CD4-positive, alpha-beta T cell (primary cell): ENCODE data around the gene GIT2. TPM values are rescaled to one million over a fixed set of nuclear protein-coding genes. Genes with fewer than 3 reads are reported as not detected.

ENCODE experiments used
- ATAC-seq: fragments of 200-7000 bp; cut with Tn5 transposase; one replicate; pipeline ENCODE4 v1.10.0; 2022; ENCODE audit warnings: mild to moderate bottlenecking; ENCODE audit not compliant: poor library complexity
- CTCF ChIA-PET: fragments of 350-600 bp; sonication (Branson Sonifier 250); formaldehyde crosslinking; loops from one replicate; lab custom pipeline; 2021; ENCODE audit warnings: antibody characterized with exemption, inconsistent platforms; lab: Charles Lee
- POLR2A ChIA-PET: fragments of 350-600 bp; sonication (Branson Sonifier 250); formaldehyde crosslinking; loops from one replicate; lab custom pipeline; 2021; ENCODE audit warnings: antibody characterized with exemption, inconsistent platforms; lab: Charles Lee
- DNase-seq, 14 experiments: peaks; one replicate each; pipeline ENCODE4 v3.0.0-alpha.2; 2013 to 2020; ENCODE audit warnings: mixed read lengths in 2 of 14
- H3K27ac ChIP-seq, 2 donors: one replicate each; pipeline versions ENCODE4 v1.5.1 to v1.7.0; 2013; ENCODE audit warnings: low read length in 2 of 2, low read depth in 1 of 2, mild to moderate bottlenecking in 1 of 2
- H3K27me3 ChIP-seq, 2 experiments: 1 replicate in 1 of 2; 2 replicates in 1 of 2; pipeline versions ENCODE4 v1.6.1 to v1.7.0; 2013; ENCODE audit warnings: low read length in 2 of 2, control low read depth in 1 of 2, mild to moderate bottlenecking in 1 of 2, moderate library complexity in 1 of 2; ENCODE audit not compliant: insufficient read depth in 2 of 2, control insufficient read depth in 1 of 2
- H3K36me3 ChIP-seq: one replicate; pipeline ENCODE4 v1.6.1; 2013; ENCODE audit warnings: low read length, control low read depth; ENCODE audit not compliant: insufficient read depth
- H3K4me1 ChIP-seq: one replicate; pipeline ENCODE4 v1.6.1; 2013; ENCODE audit warnings: low read length, control low read depth; ENCODE audit not compliant: insufficient read depth
- H3K4me3 ChIP-seq: one replicate; pipeline ENCODE4 v1.5.1; 2013; ENCODE audit warnings: mild to moderate bottlenecking, low read length, moderate library complexity
- H3K9me3 ChIP-seq, 2 experiments: 1 replicate in 1 of 2; 2 replicates in 1 of 2; pipeline versions ENCODE4 v1.6.1 to v1.7.0; 2013; ENCODE audit warnings: low read length in 2 of 2, mild to moderate bottlenecking in 2 of 2, control low read depth in 1 of 2, moderate library complexity in 1 of 2; ENCODE audit not compliant: control insufficient read depth in 1 of 2, insufficient read depth in 1 of 2
- H3K27ac Mint-ChIP-seq: one replicate; pipeline ENCODE4 v1.8.0; 2020; ENCODE audit warnings: mixed read lengths
- H3K27me3 Mint-ChIP-seq: one replicate; pipeline ENCODE4 v1.8.0; 2021; ENCODE audit warnings: mixed read lengths
- H3K36me3 Mint-ChIP-seq: one replicate; pipeline ENCODE4 v1.8.0; 2021; ENCODE audit warnings: low read depth, mixed read lengths
- H3K4me1 Mint-ChIP-seq: one replicate; pipeline ENCODE4 v1.8.0; 2021; ENCODE audit warnings: low read depth, mixed read lengths
- H3K4me3 Mint-ChIP-seq: one replicate; pipeline ENCODE4 v1.8.0; 2020; ENCODE audit warnings: mild to moderate bottlenecking, mixed read lengths
- H3K9me3 Mint-ChIP-seq: one replicate; pipeline ENCODE4 v1.8.0; 2020; ENCODE audit warnings: mixed read lengths
- CTCF ChIP-seq: fragments of 200-600 bp; IDR thresholded peaks from one replicate; pipeline ENCODE4 v1.8.0; 2022; ENCODE audit warnings: antibody characterized with exemption, mild to moderate bottlenecking
- intact Hi-C, 2 experiments: fragments of 100-400 bp; cut with DNase I in 1 of 2; cut with micrococcal nuclease in 1 of 2; formaldehyde crosslinking; loops; one replicate each; pipeline versions ENCODE4 v1.15.1 to v1.9.0; 2023 to 2025; cut with DNase I, micrococcal nuclease
- total RNA-seq, 174 experiments: library from RNA in 2 of 174; stranded (reverse) in 2 of 174; gene quantifications; one replicate each; pipeline ENCODE4 v1.2.3 and lab custom pipeline; 2021 to 2026

The GIT2 gene
- total RNA-seq, 2 experiments from 2014 or later, result 68.6 to 70.7 TPM

- peaks cover 8% of the 10 kb centered on the region for H3K36me3 ChIP-seq
- TF ChIP-seq CTCF, result no peak
- H3K27ac Mint-ChIP-seq, result peak overlapping the region; percentile 94
- peak overlapping the region; percentile 55 to 89 for H3K27ac ChIP-seq
- peak overlapping the region; percentile 94 for H3K4me3 ChIP-seq
- peaks cover 81% of the 10 kb centered on the region for H3K4me1 Mint-ChIP-seq
- H3K9me3 Mint-ChIP-seq, result no peaks in the 10 kb centered on the region
- no peaks in the 10 kb centered on the region for H3K27me3 Mint-ChIP-seq
- intact Hi-C loops, result loop anchor here in 1 of 2 experiments (2.0 to 10.0 kb wide), 8 partner anchors 50 to 744 kb away; partner anchors contain the start of genes ANAPC7, C12orf76, FAM222A and GLTP
- no peak for DNase-seq
- ChIA-PET POLR2A (interaction anchor here (0.8 to 2.2 kb wide), 13 partner anchors 13 to 470 kb away, joined by 3 to 13 read pairs (median 4); partner anchors contain the start of genes ATP2A2, FAM216A, GPN3 and IFT81), CTCF (interaction anchor here (1.1 to 1.3 kb wide), 2 partner anchors 26 to 452 kb away, joined by 3 read pairs; partner anchors contain the start of gene ARPC3)
- peaks cover 58% of the 10 kb centered on the region for H3K4me1 ChIP-seq
- no peaks in the 10 kb centered on the region for H3K9me3 ChIP-seq
- no peak for ATAC-seq
- peaks cover 27% of the 10 kb centered on the region for H3K36me3 Mint-ChIP-seq
- peak overlapping the region; percentile 97 for H3K4me3 Mint-ChIP-seq
- H3K27me3 ChIP-seq, result no peaks in the 10 kb centered on the region
Observed at GRCh38 chr12:109998241-109998903, 2.2 kb upstream of the GIT2 start.

GRCh38 chr12:109997393-109997792, 1.2 kb upstream of the GIT2 start:
- ATAC-seq (no peak), DNase-seq (no peak)
- H3K27ac ChIP-seq, result no peak overlapping the region
- H3K4me3 ChIP-seq, result no peak overlapping the region
- Mint-ChIP-seq H3K4me1 (peaks cover 75% of the 10 kb centered on the region), H3K9me3 (no peaks in the 10 kb centered on the region), H3K36me3 (peaks cover 27% of the 10 kb centered on the region), H3K4me3 (peak overlapping the region; percentile 97), H3K27ac (peak overlapping the region; percentile 94), H3K27me3 (no peaks in the 10 kb centered on the region)
- ChIA-PET CTCF (no interaction called here), POLR2A (interaction anchor here (1.0 to 1.7 kb wide), 2 partner anchors 76 to 470 kb away, joined by 3 to 4 read pairs; partner anchors contain the start of gene GPN3)
- peaks cover 55% of the 10 kb centered on the region for H3K4me1 ChIP-seq
- H3K36me3 ChIP-seq, result no peaks in the 10 kb centered on the region
- TF ChIP-seq CTCF, result no peak
- no peaks in the 10 kb centered on the region for H3K9me3 ChIP-seq
- H3K27me3 ChIP-seq, result no peaks in the 10 kb centered on the region
- intact Hi-C loops, result loop anchor here in 1 of 2 experiments (5.0 to 10.0 kb wide), 7 partner anchors 95 to 745 kb away; partner anchors contain the start of genes ANAPC7, FAM222A, GLTP and MMAB

- peak overlapping the region; percentile 83 for H3K27ac Mint-ChIP-seq
- no peak for TF ChIP-seq CTCF
- intact Hi-C loops, result loop anchor here (1.0 to 10.0 kb wide), 8 partner anchors 19 to 746 kb away; partner anchors contain the start of genes ANAPC7 (in 1 of the 2), FAM222A (in 1 of the 2), GLTP (in 1 of the 2) and MMAB (in 1 of the 2)
- Histone ChIP-seq H3K27me3 (no peaks in the 10 kb centered on the region), H3K36me3 (peaks cover 5% of the 10 kb centered on the region), H3K4me3 (peak overlapping the region; percentile 95), H3K27ac (peak overlapping the region; percentile 48 to 92), H3K4me1 (peaks cover 55% of the 10 kb centered on the region), H3K9me3 (no peaks in the 10 kb centered on the region)
- DNase-seq (no peak), ATAC-seq (no peak)
- ChIA-PET POLR2A (interaction anchor here (0.6 to 1.0 kb wide), 2 partner anchors 29 to 96 kb away, joined by 3 to 4 read pairs; partner anchors contain the start of gene TCHP), CTCF (no interaction called here)
- no peaks in the 10 kb centered on the region for H3K9me3 Mint-ChIP-seq
- H3K27me3 Mint-ChIP-seq, result no peaks in the 10 kb centered on the region
- peak overlapping the region; percentile 97 for H3K4me3 Mint-ChIP-seq
- peaks cover 72% of the 10 kb centered on the region for H3K4me1 Mint-ChIP-seq
- H3K36me3 Mint-ChIP-seq, result peaks cover 31% of the 10 kb centered on the region
Observed at GRCh38 chr12:109996483-109996853, 300 bp upstream of the GIT2 start.
